Measurements from ENCODE around the gene DDX5.
A peak's percentile ranks its signal among the peaks of the same experiment; 100 is the strongest.

DNA sequence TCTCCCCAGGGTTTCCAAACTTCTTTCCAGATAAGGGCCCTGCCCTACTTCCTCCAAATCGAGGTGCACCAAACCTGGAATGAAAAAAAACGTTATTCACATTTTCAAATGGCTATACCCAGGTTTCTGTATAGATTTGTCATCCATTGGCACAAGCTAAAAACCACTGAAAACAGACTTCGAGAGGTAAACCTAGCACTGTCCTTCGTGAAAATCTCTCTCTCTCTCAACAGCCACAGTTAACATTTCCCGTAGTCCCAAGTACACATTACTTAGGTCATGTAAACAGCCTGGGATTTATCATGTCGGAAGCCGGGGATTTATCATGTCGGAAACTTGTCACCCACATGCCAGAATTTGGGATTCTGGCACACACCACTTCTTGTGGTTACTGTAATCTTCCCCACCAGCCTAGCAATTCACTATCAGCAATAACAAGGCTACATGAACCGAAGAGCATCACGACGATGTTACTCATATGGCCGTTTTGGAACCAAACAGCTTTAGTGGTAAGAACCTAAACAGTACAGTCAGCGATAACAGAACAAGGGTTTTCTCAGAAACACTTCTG lies 1.2 kb downstream of the DDX5 start:
- TF ChIP-seq POLR2AphosphoS5 (IDR thresholded peaks at IDR 0.05; ENCODE audit: low read depth, low read length), result no peak
- 0 out of 2 replicates have a peak, but pooled peaks have one; percentile 28 for TF ChIP-seq SIN3A (IDR thresholded peaks at IDR 0.05; ENCODE audit: borderline replicate concordance, insufficient read depth, low read length)
- TF ChIP-seq, protein P1, sequence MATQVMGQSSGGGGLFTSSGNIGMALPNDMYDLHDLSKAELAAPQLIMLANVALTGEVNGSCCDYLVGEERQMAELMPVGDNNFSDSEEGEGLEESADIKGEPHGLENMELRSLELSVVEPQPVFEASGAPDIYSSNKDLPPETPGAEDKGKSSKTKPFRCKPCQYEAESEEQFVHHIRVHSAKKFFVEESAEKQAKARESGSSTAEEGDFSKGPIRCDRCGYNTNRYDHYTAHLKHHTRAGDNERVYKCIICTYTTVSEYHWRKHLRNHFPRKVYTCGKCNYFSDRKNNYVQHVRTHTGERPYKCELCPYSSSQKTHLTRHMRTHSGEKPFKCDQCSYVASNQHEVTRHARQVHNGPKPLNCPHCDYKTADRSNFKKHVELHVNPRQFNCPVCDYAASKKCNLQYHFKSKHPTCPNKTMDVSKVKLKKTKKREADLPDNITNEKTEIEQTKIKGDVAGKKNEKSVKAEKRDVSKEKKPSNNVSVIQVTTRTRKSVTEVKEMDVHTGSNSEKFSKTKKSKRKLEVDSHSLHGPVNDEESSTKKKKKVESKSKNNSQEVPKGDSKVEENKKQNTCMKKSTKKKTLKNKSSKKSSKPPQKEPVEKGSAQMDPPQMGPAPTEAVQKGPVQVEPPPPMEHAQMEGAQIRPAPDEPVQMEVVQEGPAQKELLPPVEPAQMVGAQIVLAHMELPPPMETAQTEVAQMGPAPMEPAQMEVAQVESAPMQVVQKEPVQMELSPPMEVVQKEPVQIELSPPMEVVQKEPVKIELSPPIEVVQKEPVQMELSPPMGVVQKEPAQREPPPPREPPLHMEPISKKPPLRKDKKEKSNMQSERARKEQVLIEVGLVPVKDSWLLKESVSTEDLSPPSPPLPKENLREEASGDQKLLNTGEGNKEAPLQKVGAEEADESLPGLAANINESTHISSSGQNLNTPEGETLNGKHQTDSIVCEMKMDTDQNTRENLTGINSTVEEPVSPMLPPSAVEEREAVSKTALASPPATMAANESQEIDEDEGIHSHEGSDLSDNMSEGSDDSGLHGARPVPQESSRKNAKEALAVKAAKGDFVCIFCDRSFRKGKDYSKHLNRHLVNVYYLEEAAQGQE (IDR thresholded peaks at IDR 0.05; ENCODE audit: insufficient read depth in 1 of 2, low read depth in 2 of 2, low read length in 2 of 2), result no peak
- no peak for TF ChIP-seq FOXP2 (optimal IDR thresholded peaks at IDR 0.05; ENCODE audit: borderline replicate concordance, extremely low read depth, extremely low read length, insufficient read depth)

All from PFSK-1 (cell line).